HG03457 (cell line): ENCODE data around the gene NKAIN2.
"Not testable (repeated sequence)": the region's sequence is repeated elsewhere in the genome, so short reads cannot be mapped to it uniquely, and the experiment has no call there.

Experiments
- ATAC-seq: cut with Tn5 transposase; IDR thresholded peaks from one replicate; pipeline ENCODE4 v1.9.1; 2021; ENCODE audit warnings: moderate number of reproducible peaks; ENCODE audit not compliant: unreplicated experiment

The NKAIN2 gene

GRCh38 chr6:124167249-124167648 lies 363.6 kb downstream of the NKAIN2 start:
- not testable (repeated sequence) for ATAC-seq

- no peak for ATAC-seq
These were observed 386.6 kb downstream of the NKAIN2 start for GRCh38 chr6:124190256-124190655.

GRCh38 chr6:124193132-124193531 lies 389.5 kb downstream of the NKAIN2 start:
- no peak for ATAC-seq

- no peak for ATAC-seq
These were observed 393.5 kb downstream of the NKAIN2 start for GRCh38 chr6:124197148-124197547.

GRCh38 chr6:124199286-124199685 lies 395.6 kb downstream of the NKAIN2 start:
- no peak for ATAC-seq

GRCh38 chr6:124200661-124201060 lies 397.0 kb downstream of the NKAIN2 start:
- no peak for ATAC-seq

- ATAC-seq, result no peak
These were observed 399.6 kb downstream of the NKAIN2 start for GRCh38 chr6:124203101-124203811.

GRCh38 chr6:124203812-124204167 lies 400.1 kb downstream of the NKAIN2 start:
- ATAC-seq, result no peak

GRCh38 chr6:124205921-124206320 lies 402.3 kb downstream of the NKAIN2 start:
- no peak for ATAC-seq

- ATAC-seq, result no peak
These were observed 420.1 kb downstream of the NKAIN2 start for GRCh38 chr6:124223611-124224345.

- no peak for ATAC-seq
These were observed 422.7 kb downstream of the NKAIN2 start for GRCh38 chr6:124226396-124226795.

GRCh38 chr6:124233221-124233620 lies 429.6 kb downstream of the NKAIN2 start:
- ATAC-seq, result no peak

- ATAC-seq, result no peak
These were observed 431.1 kb downstream of the NKAIN2 start for GRCh38 chr6:124234801-124235200.

GRCh38 chr6:124237911-124238310 lies 434.2 kb downstream of the NKAIN2 start:
- no peak for ATAC-seq

- ATAC-seq, result not testable (repeated sequence)
These were observed 434.7 kb downstream of the NKAIN2 start for GRCh38 chr6:124238408-124238807.

GRCh38 chr6:124254941-124255685 lies 451.4 kb downstream of the NKAIN2 start:
- no peak for ATAC-seq

- ATAC-seq, result no peak
These were observed 456.7 kb downstream of the NKAIN2 start for GRCh38 chr6:124260337-124260736.

- ATAC-seq, result no peak
These were observed 466.1 kb downstream of the NKAIN2 start for GRCh38 chr6:124269733-124270132.

GRCh38 chr6:124273701-124274100 lies 470.0 kb downstream of the NKAIN2 start:
- no peak for ATAC-seq

GRCh38 chr6:124282541-124282940 lies 478.9 kb downstream of the NKAIN2 start:
- ATAC-seq, result no peak

- ATAC-seq, result no peak
These were observed 479.8 kb downstream of the NKAIN2 start for GRCh38 chr6:124283486-124283885.

GRCh38 chr6:124285146-124285545 lies 481.5 kb downstream of the NKAIN2 start:
- no peak for ATAC-seq
